ENCODE data around the gene PRKRA. TPM values are rescaled to one million over a fixed set of nuclear protein-coding genes. Genes with fewer than 3 reads are reported as not detected.
"Not testable (repeated sequence)": the region's sequence is repeated elsewhere in the genome, so short reads cannot be mapped to it uniquely, and the experiment has no call there.

The PRKRA gene
- total and polyA plus RNA-seq, 2 experiments from 2014 or later = 50.0 to 64.3 TPM

GRCh38 chr2:178428396-178428806 lies 22.6 kb downstream of the PRKRA start:
- no peaks in the 10 kb centered on the region for H4K20me1 ChIP-seq (ENCODE audit: insufficient read depth)
- no peak for DNase-seq

GRCh38 chr2:178427458-178427857 lies 23.5 kb downstream of the PRKRA start:
- H3K9ac ChIP-seq = no peak overlapping the region
- 95 to 97% methylated on average over 2 of the region's 2 CpGs for WGBS, 2 experiments (ENCODE audit: low coverage in 1 of 2, low lambda C conversion rate in 2 of 2, missing lambda C conversion rate in 2 of 2)
- no peak for DNase-seq
- no peaks in the 10 kb centered on the region for H3K9me2 ChIP-seq (ENCODE audit: insufficient read depth)
- no peaks in the 10 kb centered on the region for H3K27me3 ChIP-seq (replicated peaks; ENCODE audit: insufficient read depth)
- peaks cover 25% of the 10 kb centered on the region; the same call in 1 of the 2 replicates for H3K36me3 ChIP-seq (ENCODE audit: low read depth)
- H3K4me1 ChIP-seq (ENCODE audit: insufficient read depth) = no peaks in the 10 kb centered on the region
- in situ Hi-C loops (cut with MboI) = no loop called here
- peaks cover 14% of the 10 kb centered on the region; the same call in 1 of the 2 replicates for H3K79me2 ChIP-seq (ENCODE audit: insufficient read depth)
- no peaks in the 10 kb centered on the region for H4K20me1 ChIP-seq (ENCODE audit: insufficient read depth)
- no peak overlapping the region for H3K27ac ChIP-seq
- no peak overlapping the region for H3K4me2 ChIP-seq (ENCODE audit: unreplicated experiment)
- H3K4me3 ChIP-seq = no peak overlapping the region
- TF ChIP-seq EZH2phosphoT487 (IDR thresholded peaks at IDR 0.05; ENCODE audit: insufficient read depth, low read depth) = no peak
- no peak for TF ChIP-seq EZH2 (IDR thresholded peaks at IDR 0.05; ENCODE audit: insufficient read depth, poor library complexity, severe bottlenecking)
- H3K9me3 ChIP-seq (ENCODE audit: low read depth) = no peaks in the 10 kb centered on the region
- no peak overlapping the region for H2AFZ ChIP-seq
- peaks cover 8% of the 10 kb centered on the region; the same call in 1 of the 2 replicates for H3F3A ChIP-seq (ENCODE audit: insufficient read depth)

More at GRCh38 chr2:178428396-178428806, 22.6 kb downstream of the PRKRA start:
- H3K9me2 ChIP-seq (ENCODE audit: insufficient read depth) = no peaks in the 10 kb centered on the region
- H3F3A ChIP-seq (ENCODE audit: insufficient read depth) = peaks cover 8% of the 10 kb centered on the region; the same call in 1 of the 2 replicates
- H3K9ac ChIP-seq = no peak overlapping the region
- H3K27ac ChIP-seq = no peak overlapping the region
- TF ChIP-seq EZH2phosphoT487 (IDR thresholded peaks at IDR 0.05; ENCODE audit: insufficient read depth, low read depth) = no peak
- WGBS, 2 experiments (ENCODE audit: low coverage in 1 of 2, low lambda C conversion rate in 2 of 2, missing lambda C conversion rate in 2 of 2) = 100% methylated on average over 1 of the region's 1 CpG
- no peak overlapping the region for H3K4me2 ChIP-seq (ENCODE audit: unreplicated experiment)
- H3K36me3 ChIP-seq (ENCODE audit: low read depth) = peaks cover 32% of the 10 kb centered on the region
- H3K79me2 ChIP-seq (ENCODE audit: insufficient read depth) = peaks cover 14% of the 10 kb centered on the region; the same call in 1 of the 2 replicates
- no peak overlapping the region for H2AFZ ChIP-seq
- H3K4me3 ChIP-seq = no peak overlapping the region
- H3K27me3 ChIP-seq (replicated peaks; ENCODE audit: insufficient read depth) = no peaks in the 10 kb centered on the region
- H3K4me1 ChIP-seq (ENCODE audit: insufficient read depth) = no peaks in the 10 kb centered on the region
- no peaks in the 10 kb centered on the region for H3K9me3 ChIP-seq (ENCODE audit: low read depth)
- in situ Hi-C loops (cut with MboI) = no loop called here

- no peak overlapping the region for H3K9ac ChIP-seq
- H3K4me1 ChIP-seq (ENCODE audit: insufficient read depth) = no peaks in the 10 kb centered on the region
- H3K4me3 ChIP-seq = no peak overlapping the region
- no peak for TF ChIP-seq EZH2 (IDR thresholded peaks at IDR 0.05; ENCODE audit: insufficient read depth, poor library complexity, severe bottlenecking)
- no peak for TF ChIP-seq EZH2phosphoT487 (IDR thresholded peaks at IDR 0.05; ENCODE audit: insufficient read depth, low read depth)
- H3K36me3 ChIP-seq (ENCODE audit: low read depth) = peaks cover 15% of the 10 kb centered on the region; the same call in 1 of the 2 replicates
- H2AFZ ChIP-seq = no peak overlapping the region
- peaks cover 14% of the 10 kb centered on the region; the same call in 1 of the 2 replicates for H3K79me2 ChIP-seq (ENCODE audit: insufficient read depth)
- no peaks in the 10 kb centered on the region for H3K9me2 ChIP-seq (ENCODE audit: insufficient read depth)
- DNase-seq = peak; percentile 13
- H3K27ac ChIP-seq = no peak overlapping the region
- H4K20me1 ChIP-seq (ENCODE audit: insufficient read depth) = no peaks in the 10 kb centered on the region
- H3F3A ChIP-seq (ENCODE audit: insufficient read depth) = peaks cover 8% of the 10 kb centered on the region; the same call in 1 of the 2 replicates
- H3K4me2 ChIP-seq (ENCODE audit: unreplicated experiment) = no peak overlapping the region
- no peaks in the 10 kb centered on the region for H3K27me3 ChIP-seq (replicated peaks; ENCODE audit: insufficient read depth)
- no peaks in the 10 kb centered on the region for H3K9me3 ChIP-seq (ENCODE audit: low read depth)
- 73 to 80% methylated on average over 3 of the region's 3 CpGs for WGBS, 2 experiments (ENCODE audit: low coverage in 1 of 2, low lambda C conversion rate in 2 of 2, missing lambda C conversion rate in 2 of 2)
- in situ Hi-C loops (cut with MboI) = no loop called here
These were observed 24.6 kb downstream of the PRKRA start for GRCh38 chr2:178426388-178426787.

GRCh38 chr2:178425255-178425827 lies 25.6 kb downstream of the PRKRA start:
- H3K27me3 ChIP-seq (replicated peaks; ENCODE audit: insufficient read depth) = no peaks in the 10 kb centered on the region
- H3F3A ChIP-seq (ENCODE audit: insufficient read depth) = peaks cover 4% of the 10 kb centered on the region; the same call in 1 of the 2 replicates
- no peaks in the 10 kb centered on the region for H3K9me2 ChIP-seq (ENCODE audit: insufficient read depth)
- H4K20me1 ChIP-seq (ENCODE audit: insufficient read depth) = no peaks in the 10 kb centered on the region
- no peak overlapping the region for H3K27ac ChIP-seq
- no peak overlapping the region for H3K9ac ChIP-seq
- H3K4me1 ChIP-seq (ENCODE audit: insufficient read depth) = no peaks in the 10 kb centered on the region
- no peak overlapping the region for H2AFZ ChIP-seq
- no peak overlapping the region for H3K4me2 ChIP-seq (ENCODE audit: unreplicated experiment)
- WGBS, 2 experiments (ENCODE audit: low coverage in 1 of 2, low lambda C conversion rate in 2 of 2, missing lambda C conversion rate in 2 of 2) = 94 to 98% methylated on average over 4 of the region's 4 CpGs
- H3K9me3 ChIP-seq (ENCODE audit: low read depth) = no peaks in the 10 kb centered on the region
- in situ Hi-C loops (cut with MboI) = no loop called here
- no peak overlapping the region for H3K4me3 ChIP-seq
- peaks cover 14% of the 10 kb centered on the region; the same call in 1 of the 2 replicates for H3K79me2 ChIP-seq (ENCODE audit: insufficient read depth)
- no peak for DNase-seq
- TF ChIP-seq EZH2 (IDR thresholded peaks at IDR 0.05; ENCODE audit: insufficient read depth, poor library complexity, severe bottlenecking) (no peak), EZH2phosphoT487 (IDR thresholded peaks at IDR 0.05; ENCODE audit: insufficient read depth, low read depth) (no peak)
- peaks cover 10% of the 10 kb centered on the region; the same call in 1 of the 2 replicates for H3K36me3 ChIP-seq (ENCODE audit: low read depth)

GRCh38 chr2:178423746-178424145 lies 27.2 kb downstream of the PRKRA start:
- H3F3A ChIP-seq (ENCODE audit: insufficient read depth); H3K27me3 ChIP-seq (replicated peaks; ENCODE audit: insufficient read depth); H3K9me2 ChIP-seq (ENCODE audit: insufficient read depth); H3K4me3 ChIP-seq; H2AFZ ChIP-seq; H3K36me3 ChIP-seq (ENCODE audit: low read depth); H3K9me3 ChIP-seq (ENCODE audit: low read depth); H3K4me1 ChIP-seq (ENCODE audit: insufficient read depth); DNase-seq; H3K9ac ChIP-seq; H3K4me2 ChIP-seq (ENCODE audit: unreplicated experiment); H3K27ac ChIP-seq; H4K20me1 ChIP-seq (ENCODE audit: insufficient read depth); in situ Hi-C loops (cut with MboI): not testable (repeated sequence)
- WGBS, 2 experiments (ENCODE audit: low coverage in 1 of 2, low lambda C conversion rate in 2 of 2, missing lambda C conversion rate in 2 of 2) = 88 to 91% methylated on average over 5 of the region's 5 CpGs
- H3K79me2 ChIP-seq (ENCODE audit: insufficient read depth) = peaks cover 14% of the 10 kb centered on the region; the same call in 1 of the 2 replicates

Measured in GM23248 (cell line).